GM21825 (cell line): ENCODE data around the gene SOWAHD.
"Not testable (repeated sequence)": the region's sequence is repeated elsewhere in the genome, so short reads cannot be mapped to it uniquely, and the experiment has no call there.

Experiments used
- ATAC-seq: cut with Tn5 transposase; IDR thresholded peaks from one replicate; pipeline ENCODE4 v1.9.1; 2021; ENCODE audit warnings: mild to moderate bottlenecking, moderate library complexity; ENCODE audit not compliant: unreplicated experiment

The SOWAHD gene, protein sequence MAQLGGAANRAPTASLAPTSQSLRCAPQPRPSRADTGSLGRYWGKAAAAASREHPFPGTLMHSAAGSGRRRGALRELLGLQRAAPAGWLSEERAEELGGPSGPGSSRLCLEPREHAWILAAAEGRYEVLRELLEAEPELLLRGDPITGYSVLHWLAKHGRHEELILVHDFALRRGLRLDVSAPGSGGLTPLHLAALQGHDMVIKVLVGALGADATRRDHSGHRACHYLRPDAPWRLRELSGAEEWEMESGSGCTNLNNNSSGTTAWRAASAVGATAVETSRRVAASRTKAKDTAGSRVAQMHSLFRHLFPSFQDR

DNA sequence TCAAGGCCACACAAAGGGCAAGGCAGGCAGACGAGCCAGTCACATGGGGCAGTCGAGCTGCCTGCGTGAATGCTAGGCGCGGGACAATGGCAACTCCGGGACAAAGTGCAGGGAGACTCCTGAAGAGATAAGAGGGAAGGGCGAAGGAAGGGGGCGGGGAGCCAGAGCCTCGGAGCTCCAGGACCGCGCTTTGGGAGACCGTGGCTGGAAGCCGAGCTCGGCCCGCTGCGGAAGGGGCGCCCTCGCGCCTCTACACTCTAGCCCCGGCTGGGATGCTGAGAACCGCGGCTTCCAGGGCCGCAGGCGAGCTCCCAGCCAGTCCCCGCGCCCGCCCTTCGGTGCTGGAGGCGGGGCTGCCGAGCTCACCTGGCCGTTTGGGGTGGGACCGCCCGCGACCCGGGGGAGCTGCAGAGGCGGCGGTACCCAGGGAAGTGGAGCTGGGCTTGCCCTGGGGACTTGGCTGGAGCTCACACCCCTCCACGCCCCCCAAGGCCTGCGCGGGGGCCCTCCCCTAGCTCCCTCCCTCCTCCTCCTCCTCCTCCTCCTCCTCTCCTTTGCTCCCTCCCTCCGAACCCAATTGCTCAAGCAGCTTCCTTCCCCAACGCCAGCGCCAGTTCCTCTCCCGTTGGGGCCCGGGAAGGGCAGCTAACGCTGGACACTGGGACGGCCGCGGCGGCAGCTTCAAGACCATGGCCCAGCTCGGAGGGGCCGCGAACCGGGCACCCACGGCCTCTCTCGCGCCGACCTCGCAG is at the start of gene SOWAHD:
TSS of gene SOWAHD (plus strand) at position 610 of the 752 bp plus-strand sequence. CDS start at position 690, 80 bp downstream.
- no peak for ATAC-seq

GRCh38 chrX:119708936-119709335 is 49.5 kb upstream of the SOWAHD start:
- no peak for ATAC-seq

DNA sequence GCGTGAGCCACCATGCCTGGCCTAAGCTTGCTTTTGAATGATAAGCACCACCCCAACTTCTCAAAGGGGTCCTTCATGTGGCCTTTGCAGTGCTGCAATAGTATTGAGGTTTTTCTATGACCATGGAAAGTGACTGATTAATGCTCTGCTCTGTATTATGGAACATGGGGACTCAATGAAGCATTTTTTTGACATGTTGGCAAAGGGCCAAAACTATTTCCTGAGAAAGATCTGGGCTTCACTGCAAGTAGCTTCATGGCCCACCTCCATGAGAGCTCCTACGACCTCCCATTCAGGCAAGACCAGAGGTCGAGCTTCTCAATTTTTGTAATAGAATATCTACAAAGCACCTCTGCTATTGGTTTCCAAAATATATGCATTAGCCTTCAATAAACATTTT is 48.8 kb upstream of the SOWAHD start:
- no peak for ATAC-seq

DNA sequence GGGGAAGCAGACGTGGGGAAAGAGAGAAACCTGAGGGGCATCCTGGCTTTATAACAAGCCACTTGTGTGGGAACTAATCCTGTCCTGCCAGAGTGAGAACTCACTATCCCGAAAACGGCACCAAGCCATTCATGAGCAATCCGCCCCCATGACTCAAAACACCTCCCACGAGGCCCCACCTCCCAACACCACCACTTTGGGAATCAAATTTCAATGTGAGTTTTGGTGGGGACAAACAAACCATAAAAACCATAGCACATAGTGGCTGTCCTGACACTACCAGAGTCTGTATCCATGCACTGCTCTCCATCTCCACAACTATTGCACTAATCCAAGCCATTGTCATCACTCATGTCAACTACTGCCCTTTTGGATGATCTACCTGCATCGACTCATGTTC is 36.9 kb upstream of the SOWAHD start:
- ATAC-seq: no peak

DNA sequence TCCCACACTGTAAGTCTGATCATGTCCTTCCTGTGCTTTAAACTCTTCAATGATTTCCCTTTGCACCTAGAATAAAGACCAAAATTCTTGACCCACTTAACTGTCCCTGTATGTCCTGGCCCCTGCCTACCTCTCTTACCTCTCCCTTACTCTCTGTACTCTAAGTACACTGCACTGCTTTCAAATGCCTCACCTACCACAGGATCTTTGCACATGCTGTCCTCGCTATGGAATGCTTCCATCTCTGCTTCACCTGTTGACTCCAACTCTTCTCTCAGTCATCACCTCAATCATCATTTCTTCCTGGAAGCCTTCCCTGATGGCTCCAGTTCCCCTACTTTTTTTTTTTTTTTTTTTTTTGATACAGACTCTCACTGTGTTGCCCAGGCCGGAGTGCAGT is 36.5 kb upstream of the SOWAHD start:
- ATAC-seq: no peak

- ATAC-seq: no peak
Observed at GRCh38 chrX:119726900-119727555, 31.4 kb upstream of the SOWAHD start.

DNA sequence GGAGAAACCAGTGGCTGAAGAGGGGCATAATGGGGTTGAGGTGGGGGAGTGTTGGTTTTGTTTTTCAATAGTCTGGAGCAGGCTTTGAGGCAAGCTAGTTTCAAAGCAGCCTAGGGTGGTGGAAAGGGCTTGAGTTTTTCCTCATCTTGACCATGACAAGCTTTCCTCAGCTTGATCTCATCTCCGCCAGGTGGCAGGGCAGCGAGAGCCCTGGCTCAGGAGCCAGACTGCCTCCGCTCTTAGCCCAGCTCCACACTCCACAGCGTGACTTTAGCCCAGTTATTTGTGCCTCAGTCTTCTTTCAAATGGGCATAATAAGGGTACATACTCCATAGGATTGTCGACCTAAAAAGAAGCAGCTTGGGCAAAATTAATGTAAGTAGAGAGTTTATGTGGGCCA is 29.9 kb upstream of the SOWAHD start:
- ATAC-seq: no peak

DNA sequence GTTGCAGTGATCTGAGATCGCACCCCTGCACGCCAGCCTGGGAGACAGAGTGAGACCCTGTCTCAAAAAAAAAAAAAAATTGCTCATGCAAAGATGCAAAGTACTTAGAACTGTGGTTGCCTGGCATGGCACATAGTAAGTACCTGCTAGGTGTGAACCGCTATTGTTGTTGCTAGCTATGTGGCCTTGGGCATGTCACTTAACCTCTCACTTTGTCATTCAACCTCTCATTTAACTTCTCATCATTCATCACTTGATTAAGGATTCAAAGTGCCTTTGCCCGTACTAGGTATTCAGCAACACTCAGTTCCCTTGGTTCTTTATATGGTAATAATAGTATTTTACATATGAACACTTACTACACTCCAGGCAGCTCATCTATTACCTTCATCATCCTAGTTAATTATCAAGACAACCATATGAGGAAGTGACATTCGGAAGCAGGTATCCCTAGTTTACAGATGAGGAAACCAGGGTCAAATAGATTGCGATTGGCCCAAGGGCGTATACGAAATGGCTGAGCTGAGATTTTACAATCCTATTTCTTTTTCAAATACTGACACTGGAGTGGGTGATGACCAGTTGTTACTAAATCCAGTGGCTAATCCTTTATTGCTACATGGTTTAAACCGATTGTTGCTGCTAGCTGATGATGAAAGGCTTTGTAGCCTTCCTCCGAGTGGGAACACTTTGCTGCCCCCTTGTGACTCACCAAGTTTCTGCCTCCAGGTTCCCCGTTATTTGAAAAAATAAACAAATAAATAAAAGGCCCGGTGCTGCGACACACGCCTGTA is 28.8 kb upstream of the SOWAHD start:
- ATAC-seq: peak; percentile 54

GRCh38 chrX:119734897-119735339 is 23.5 kb upstream of the SOWAHD start:
- ATAC-seq: no peak

GRCh38 chrX:119735467-119735866 is 22.9 kb upstream of the SOWAHD start:
- no peak for ATAC-seq

GRCh38 chrX:119736206-119736764 is 22.1 kb upstream of the SOWAHD start:
- ATAC-seq: no peak

DNA sequence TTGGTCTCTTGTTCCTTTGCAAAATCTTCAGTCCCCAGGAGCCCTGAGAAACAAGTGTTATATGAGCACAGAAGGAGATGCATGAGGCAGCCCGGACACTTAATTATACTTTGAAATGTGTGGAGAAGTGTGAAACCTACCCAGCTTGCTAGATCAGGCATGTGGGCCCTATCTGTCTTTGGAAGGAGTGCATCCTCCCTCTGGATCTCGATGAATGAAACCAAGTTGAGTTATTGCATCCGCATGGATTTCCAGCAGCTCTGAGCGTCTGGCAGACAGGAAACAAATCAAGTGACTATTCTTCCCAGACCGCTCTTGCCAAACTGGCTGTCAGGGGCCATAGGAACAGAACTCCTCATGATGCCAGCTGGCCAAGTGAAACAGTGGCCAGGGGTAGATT is 19.6 kb upstream of the SOWAHD start:
- ATAC-seq: no peak

GRCh38 chrX:119745283-119745848 is 13.0 kb upstream of the SOWAHD start:
- no peak for ATAC-seq

GRCh38 chrX:119750131-119750530 is 8.3 kb upstream of the SOWAHD start:
- ATAC-seq: not testable (repeated sequence)

DNA sequence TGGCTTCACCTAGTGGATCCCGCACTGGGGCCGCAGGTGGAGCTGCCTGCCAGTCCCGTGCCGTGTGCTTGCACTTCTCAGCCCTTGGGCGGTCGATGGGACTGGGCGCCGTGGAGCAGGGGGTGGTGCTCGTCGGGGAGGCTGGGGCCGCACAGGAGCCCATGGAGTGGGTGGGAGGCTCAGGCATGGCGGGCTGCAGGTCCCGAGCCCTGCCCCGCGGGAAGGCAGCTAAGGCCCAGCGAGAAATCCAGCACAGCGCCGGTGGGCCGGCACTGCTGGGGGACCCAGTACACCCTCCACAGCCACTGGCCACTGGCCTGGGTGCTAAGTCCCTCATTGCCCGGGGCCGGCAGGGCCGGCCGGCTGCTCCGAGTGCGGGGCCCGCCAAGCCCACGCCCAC is 7.6 kb upstream of the SOWAHD start:
- not testable (repeated sequence) for ATAC-seq

- ATAC-seq: no peak
Observed at GRCh38 chrX:119753001-119753400, 5.4 kb upstream of the SOWAHD start.

DNA sequence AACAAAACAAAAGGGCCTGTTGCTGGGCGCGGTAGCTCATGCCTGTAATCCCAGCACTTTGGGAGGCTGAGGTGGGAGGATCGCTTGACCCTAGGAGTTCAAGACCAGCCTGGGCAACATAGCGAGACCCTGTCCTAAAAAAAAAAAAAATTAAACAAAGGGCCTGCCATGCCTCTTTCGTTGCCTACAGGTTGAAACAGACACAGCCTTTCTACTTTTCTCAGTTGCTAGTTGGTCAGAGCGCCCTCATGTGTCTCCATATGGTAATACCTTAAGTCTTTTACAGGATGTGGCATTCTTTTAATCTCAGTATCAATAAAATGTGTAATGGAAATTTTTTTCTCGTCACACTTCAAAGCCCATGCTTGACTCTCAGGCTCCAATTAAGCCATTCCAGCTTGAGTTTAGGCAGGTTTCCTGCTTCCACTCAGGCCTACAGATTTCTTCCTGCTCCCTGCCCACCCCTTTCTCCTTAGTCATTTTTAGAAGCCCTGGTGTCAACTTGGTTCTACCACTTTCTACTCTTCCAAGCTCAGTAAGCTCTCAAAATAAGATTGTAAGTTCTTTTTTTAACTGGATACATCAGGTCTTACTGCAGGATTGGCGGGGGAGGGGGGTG is 4.6 kb upstream of the SOWAHD start:
- ATAC-seq: no peak

DNA sequence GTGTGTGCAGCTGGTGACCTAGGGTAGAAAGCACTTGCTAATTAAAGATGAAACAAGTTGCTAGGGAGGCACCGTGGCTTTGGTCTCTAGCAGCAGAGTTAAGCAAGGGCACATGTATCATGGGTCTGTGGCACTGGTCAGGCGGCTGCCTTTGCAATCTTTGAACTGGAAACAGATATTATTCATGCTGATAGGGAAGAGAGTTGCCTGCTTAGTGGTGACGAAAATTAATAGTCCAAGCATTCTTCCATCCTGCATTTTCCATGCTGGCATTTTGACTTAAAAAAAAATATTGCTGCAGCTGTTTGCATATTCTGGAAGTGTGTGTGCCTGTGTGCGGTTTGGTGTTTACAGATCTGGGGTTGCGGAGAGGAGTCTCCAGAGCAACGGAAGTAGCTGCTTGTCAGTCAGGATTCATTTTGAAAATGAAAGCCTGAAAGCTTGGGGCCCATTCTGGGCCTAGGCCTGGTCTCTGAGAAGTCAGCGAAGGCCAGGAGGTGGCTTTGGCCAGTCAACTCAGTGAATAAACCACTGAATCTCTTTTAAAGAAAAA is 2.3 kb upstream of the SOWAHD start:
- ATAC-seq: peak; percentile 74

GRCh38 chrX:119756926-119757635 is 1.3 kb upstream of the SOWAHD start:
- no peak for ATAC-seq
